Colonic mucosa (tissue), 4 donors: ENCODE results near the gene KIAA1614. TPM values are rescaled to one million over a fixed set of nuclear protein-coding genes. Genes with fewer than 3 reads are reported as not detected.

Experiments used
- DNase-seq: peaks from one replicate; pipeline ENCODE4 v3.0.0-alpha.2; 2020
- H3K27ac ChIP-seq: fragments of 200-600 bp; one replicate; pipeline ENCODE4 v1.8.0; 2021
- H3K27me3 ChIP-seq: fragments of 200-600 bp; one replicate; pipeline ENCODE4 v1.8.0; 2021
- H3K36me3 ChIP-seq: fragments of 200-600 bp; one replicate; pipeline ENCODE4 v1.8.0; 2021
- H3K4me1 ChIP-seq: fragments of 200-600 bp; one replicate; pipeline ENCODE4 v1.8.0; 2021; ENCODE audit warnings: mild to moderate bottlenecking
- H3K4me3 ChIP-seq: fragments of 200-600 bp; one replicate; pipeline ENCODE4 v1.8.0; 2021
- H3K9ac ChIP-seq, 2 donors: one replicate each; pipeline ENCODE4 v1.7.0; 2013; ENCODE audit warnings: control low read depth in 2 of 2, low read depth in 2 of 2, low read length in 2 of 2
- H3K9me3 ChIP-seq: fragments of 200-600 bp; one replicate; pipeline ENCODE4 v1.8.0; 2021
- CTCF ChIP-seq: fragments of 200-600 bp; IDR thresholded peaks from one replicate; pipeline ENCODE4 v1.8.0; 2022; ENCODE audit warnings: antibody characterized with exemption, mild to moderate bottlenecking
- intact Hi-C: fragments of 100-400 bp; cut with DNase I; formaldehyde crosslinking; loops from one replicate; pipeline ENCODE4 v1.14.1; 2022
- total RNA-seq, 2 donors: library from RNA; stranded (reverse); fragmentation: NEBNext Ultra II Directional in 1 of 2; extraction: Animal tissue kit (Norgen Biotek cat#: 25700) in 1 of 2; gene quantifications; one replicate each; pipeline ENCODE4 v1.2.1, GENCODE V29; 2021
- donor health status: healthy.
- donor health status: DM: no; HTN: no; CAD: no.
- donor health status: DM: no; HTN: no; CAD: no.

KIAA1614 gene
- total RNA-seq, 2 donors from 2014 or later, result 0.74 to 2.1 TPM

- H3K9ac ChIP-seq, result no peak overlapping the region
- H3K9me3 ChIP-seq, result no peaks in the 10 kb centered on the region
- TF ChIP-seq CTCF, result no peak
- H3K4me3 ChIP-seq, result no peak overlapping the region
- intact Hi-C loops, result no loop called here
- no peak for DNase-seq
- H3K36me3 ChIP-seq, result no peaks in the 10 kb centered on the region
- H3K27me3 ChIP-seq, result no peaks in the 10 kb centered on the region
- H3K4me1 ChIP-seq, result no peaks in the 10 kb centered on the region
- no peak overlapping the region for H3K27ac ChIP-seq
Measured at GRCh38 chr1:180927348-180927747, 14.7 kb downstream of the KIAA1614 start.

- H3K27me3 ChIP-seq, result no peaks in the 10 kb centered on the region
- TF ChIP-seq CTCF, result no peak
- no peak overlapping the region for H3K27ac ChIP-seq
- H3K4me3 ChIP-seq, result no peak overlapping the region
- no peaks in the 10 kb centered on the region for H3K36me3 ChIP-seq
- no peaks in the 10 kb centered on the region for H3K9me3 ChIP-seq
- intact Hi-C loops, result no loop called here
- H3K4me1 ChIP-seq, result no peaks in the 10 kb centered on the region
- no peak overlapping the region for H3K9ac ChIP-seq
- DNase-seq, result no peak
Measured at GRCh38 chr1:180927841-180928240, 15.1 kb downstream of the KIAA1614 start.

GRCh38 chr1:180928331-180929230, 15.9 kb downstream of the KIAA1614 start:
- no peak for TF ChIP-seq CTCF
- H3K27ac ChIP-seq, result no peak overlapping the region
- DNase-seq, result no peak
- no peaks in the 10 kb centered on the region for H3K9me3 ChIP-seq
- intact Hi-C loops, result no loop called here
- no peaks in the 10 kb centered on the region for H3K36me3 ChIP-seq
- H3K4me1 ChIP-seq, result no peaks in the 10 kb centered on the region
- H3K27me3 ChIP-seq, result no peaks in the 10 kb centered on the region
- H3K4me3 ChIP-seq, result no peak overlapping the region
- no peak overlapping the region for H3K9ac ChIP-seq

GRCh38 chr1:180929389-180929788, 16.7 kb downstream of the KIAA1614 start:
- H3K9ac ChIP-seq, result no peak overlapping the region
- no peak for DNase-seq
- no peaks in the 10 kb centered on the region for H3K36me3 ChIP-seq
- no peaks in the 10 kb centered on the region for H3K9me3 ChIP-seq
- H3K27me3 ChIP-seq, result no peaks in the 10 kb centered on the region
- no peak overlapping the region for H3K4me3 ChIP-seq
- TF ChIP-seq CTCF, result no peak
- H3K4me1 ChIP-seq, result no peaks in the 10 kb centered on the region
- no peak overlapping the region for H3K27ac ChIP-seq
- intact Hi-C loops, result no loop called here

- H3K27me3 ChIP-seq, result no peaks in the 10 kb centered on the region
- no peaks in the 10 kb centered on the region for H3K9me3 ChIP-seq
- H3K9ac ChIP-seq, result no peak overlapping the region
- H3K36me3 ChIP-seq, result no peaks in the 10 kb centered on the region
- no peaks in the 10 kb centered on the region for H3K4me1 ChIP-seq
- no peak overlapping the region for H3K4me3 ChIP-seq
- no peak overlapping the region for H3K27ac ChIP-seq
- no peak for DNase-seq
- intact Hi-C loops, result no loop called here
- TF ChIP-seq CTCF, result no peak
Measured at GRCh38 chr1:180930687-180931086, 18.0 kb downstream of the KIAA1614 start.
